Daoy (cell line): ENCODE data around the gene CAPZA1. TPM values are rescaled to one million over a fixed set of nuclear protein-coding genes. Genes with fewer than 3 reads are reported as not detected.
"Not testable (repeated sequence)": the region's sequence is repeated elsewhere in the genome, so short reads cannot be mapped to it uniquely, and the experiment has no call there.

Experiments used
- DNase-seq: peaks from one replicate; pipeline ENCODE4 v3.0.0-alpha.2; 2015; ENCODE audit warnings: low read depth
- total RNA-seq: library from RNA; depleted of rRNA; stranded (reverse); fragments of >200 nt; shearing (Covaris generic); gene quantifications from 2 replicates; pipeline ENCODE4 v1.2.3, GENCODE V29; 2014

Gene CAPZA1
- total RNA-seq, 1 experiment from 2014 or later: 342 TPM

DNA sequence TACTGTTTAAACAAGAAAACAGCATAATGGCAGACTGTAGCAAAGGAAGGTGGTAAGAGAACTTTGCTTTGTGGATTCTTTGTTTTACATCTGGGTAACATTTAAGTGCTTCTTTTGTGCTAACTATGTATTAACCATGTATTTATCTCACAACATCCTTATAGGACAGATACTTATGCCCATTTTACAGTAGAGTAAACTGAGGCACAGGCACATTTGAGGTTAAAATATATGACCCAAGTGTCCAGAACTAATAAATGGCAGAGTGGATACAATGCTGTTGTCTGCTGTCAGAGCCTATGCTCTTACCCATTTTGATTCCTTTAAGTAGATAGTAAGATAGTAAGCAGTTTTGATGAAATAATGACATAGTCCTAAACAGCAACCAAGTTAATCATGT, 7.3 kb downstream of the CAPZA1 start:
- no peak for DNase-seq

DNA sequence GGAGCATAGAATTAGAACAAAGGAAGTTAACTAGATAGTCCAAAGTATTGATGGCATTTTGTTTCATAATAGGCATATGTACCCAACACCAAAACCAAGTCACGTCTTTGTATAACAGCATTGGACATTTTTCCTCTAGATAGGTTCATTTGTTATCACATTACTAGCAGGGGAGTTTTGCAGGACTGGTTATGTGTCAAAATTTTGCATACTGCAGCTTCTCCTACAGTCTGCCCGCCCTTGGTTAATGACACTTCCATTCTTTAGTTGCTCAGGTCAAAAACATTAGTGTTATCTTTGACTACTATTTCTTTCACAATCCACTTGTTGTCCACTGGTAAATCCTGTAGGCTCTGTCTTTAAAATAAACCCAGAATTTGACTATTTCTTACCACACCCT, 8.9 kb downstream of the CAPZA1 start:
- no peak for DNase-seq

- DNase-seq: no peak
Observed at GRCh38 chr1:112629256-112629655, 9.6 kb downstream of the CAPZA1 start.

DNA sequence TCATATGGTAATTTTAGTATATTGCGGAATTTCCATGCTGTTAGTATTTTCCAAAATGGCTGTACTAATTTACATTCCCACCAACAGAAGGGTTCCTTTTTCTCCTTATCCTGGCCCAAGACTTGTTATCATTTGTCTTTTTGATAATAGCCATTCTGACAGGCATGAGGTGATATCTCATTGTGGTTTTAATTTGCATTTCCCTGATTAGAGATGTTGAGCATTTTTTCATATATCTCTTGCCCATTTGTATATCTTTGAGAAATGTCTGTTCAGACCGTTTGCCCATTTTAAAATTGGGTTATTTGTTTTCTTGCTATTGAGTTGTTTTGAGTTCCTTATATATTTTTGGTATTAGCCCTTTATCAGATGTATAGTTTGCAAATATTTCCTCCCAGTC, 14.0 kb downstream of the CAPZA1 start:
- no peak for DNase-seq

GRCh38 chr1:112634367-112634766, 14.7 kb downstream of the CAPZA1 start:
- DNase-seq: no peak

- no peak for DNase-seq
Observed at GRCh38 chr1:112636056-112636455, 16.4 kb downstream of the CAPZA1 start.

DNA sequence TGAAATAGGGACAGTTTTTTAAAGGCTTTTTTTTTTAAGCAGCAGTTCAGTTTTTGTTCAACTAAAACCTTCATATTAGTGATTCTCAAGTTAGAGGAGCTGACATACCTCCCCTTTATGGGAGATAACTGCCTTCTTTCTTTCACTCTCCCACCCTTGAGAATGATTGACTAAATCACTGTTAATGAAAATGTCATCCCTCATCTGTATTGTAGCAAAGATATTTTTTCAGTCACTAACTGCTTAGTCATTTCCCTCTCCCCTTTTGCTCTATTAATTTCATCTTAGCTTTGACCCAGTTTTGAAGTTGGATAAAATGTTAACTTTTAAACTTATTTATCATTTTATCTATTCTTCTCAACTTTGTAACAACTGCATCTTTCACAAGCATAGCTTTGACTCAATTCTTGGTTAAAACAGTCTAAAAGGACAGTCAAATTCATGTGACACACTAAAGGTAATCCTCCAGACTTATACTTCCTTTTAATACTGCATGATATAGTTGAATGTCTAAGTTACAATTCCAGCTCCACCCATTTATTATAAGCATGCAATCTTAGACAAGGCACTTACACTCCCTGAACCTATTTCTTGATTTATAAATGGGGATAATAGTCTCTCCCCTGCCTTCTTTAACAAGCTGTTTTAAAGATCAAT, 17.1 kb downstream of the CAPZA1 start:
- no peak for DNase-seq

DNA sequence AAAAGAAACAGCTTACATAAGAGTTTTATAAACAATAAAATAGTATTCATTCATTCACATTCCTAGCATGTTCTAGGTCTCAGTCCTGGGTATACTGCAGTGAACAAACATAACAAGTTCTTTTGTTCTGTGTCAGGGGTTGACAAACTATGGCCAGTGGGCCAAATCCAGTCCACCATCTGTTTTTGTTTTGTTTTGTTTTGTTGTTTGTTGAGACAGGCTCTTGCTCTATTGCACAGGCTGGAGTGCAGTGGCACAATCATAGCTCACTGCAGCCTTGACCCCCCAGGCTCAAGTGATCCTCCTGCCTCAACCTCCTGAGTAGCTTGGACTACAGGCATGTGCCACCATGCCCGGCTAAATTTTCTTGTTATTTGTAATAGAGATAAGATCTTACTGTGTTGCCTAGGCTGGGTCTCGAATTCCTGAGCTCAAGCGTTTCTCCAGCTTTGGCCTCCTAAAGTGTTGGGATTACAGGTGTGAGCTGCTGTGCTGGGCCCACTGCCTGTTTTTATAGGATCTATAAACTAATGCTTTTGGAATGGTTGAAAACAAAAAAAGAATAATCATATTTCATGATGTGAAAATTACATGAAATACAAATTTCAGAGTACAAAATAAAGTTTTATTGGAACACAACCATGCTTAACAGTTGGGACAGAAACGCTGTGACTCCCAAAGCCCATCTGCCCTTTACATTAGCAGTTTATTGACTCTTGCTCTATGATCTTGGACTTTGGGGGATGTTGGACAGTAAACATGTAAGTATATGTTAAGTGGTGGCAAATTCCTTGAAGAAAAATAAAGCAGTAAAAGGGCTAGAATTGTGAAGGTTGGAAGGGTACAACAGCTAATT, 17.9 kb downstream of the CAPZA1 start:
- DNase-seq: no peak

GRCh38 chr1:112638110-112638428, 18.4 kb downstream of the CAPZA1 start:
- no peak for DNase-seq

DNA sequence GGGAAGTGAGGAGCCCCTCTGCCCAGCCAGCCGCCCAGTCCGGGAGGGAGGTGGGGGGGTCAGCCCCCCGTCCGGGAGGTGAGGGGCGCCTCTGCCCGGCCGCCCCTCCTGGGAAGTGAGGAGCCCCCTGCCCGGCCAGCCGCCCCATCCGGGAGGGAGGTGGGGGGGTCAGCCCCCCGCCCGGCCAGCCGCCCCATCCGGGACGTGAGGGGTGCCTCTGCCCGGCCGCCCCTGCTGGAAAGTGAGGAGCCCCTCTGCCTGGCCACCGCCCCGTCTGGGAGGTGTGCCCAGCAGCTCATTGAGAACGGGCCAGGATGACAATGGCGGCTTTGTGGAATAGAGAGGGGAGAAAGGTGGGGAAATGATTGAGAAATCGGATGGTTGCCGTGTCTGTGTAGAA, 20.8 kb downstream of the CAPZA1 start:
- not testable (repeated sequence) for DNase-seq

- DNase-seq: no peak
Observed at GRCh38 chr1:112643080-112643479, 23.4 kb downstream of the CAPZA1 start.

DNA sequence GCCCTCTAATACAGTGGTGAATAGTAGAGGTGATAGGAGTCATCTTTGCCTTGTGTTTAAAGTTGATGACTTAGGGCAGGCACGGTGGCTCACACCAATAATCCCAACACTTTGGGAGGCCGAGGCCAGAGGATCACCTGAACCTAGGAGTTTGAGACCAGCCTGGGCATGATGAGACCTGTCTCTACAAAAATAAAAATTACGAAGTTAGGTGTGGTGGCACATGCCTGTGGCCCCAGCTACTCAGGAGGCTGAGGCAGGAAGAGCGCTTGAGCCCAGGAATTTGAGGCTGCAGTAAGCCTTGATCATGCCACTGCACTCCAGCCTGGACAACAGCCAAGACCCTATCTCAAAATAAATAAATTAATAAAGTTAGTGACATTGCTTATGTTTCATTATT, 26.6 kb downstream of the CAPZA1 start:
- DNase-seq: no peak

- no peak for DNase-seq
Observed at GRCh38 chr1:112651205-112651604, 31.6 kb downstream of the CAPZA1 start.

DNA sequence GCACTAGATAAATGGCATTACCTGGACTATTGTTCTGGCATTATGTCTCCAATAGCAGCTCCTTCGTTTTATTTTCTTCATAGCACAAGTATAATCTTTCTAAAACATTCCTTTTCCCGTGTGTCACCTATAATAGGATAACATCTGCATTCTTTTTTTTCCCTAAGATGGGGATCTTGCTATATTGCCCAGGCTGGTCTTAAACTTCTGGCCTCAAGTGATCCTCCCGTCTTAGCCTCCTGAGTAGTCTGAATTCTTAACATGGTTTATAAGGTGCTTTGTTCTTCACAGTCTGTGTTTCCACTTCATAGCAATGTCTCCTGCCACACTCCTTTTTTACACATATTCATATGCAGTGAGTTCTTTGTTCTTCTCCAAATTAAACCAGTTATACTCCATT, 46.2 kb downstream of the CAPZA1 start:
- no peak for DNase-seq

GRCh38 chr1:112666946-112667345, 47.3 kb downstream of the CAPZA1 start:
- no peak for DNase-seq

DNA sequence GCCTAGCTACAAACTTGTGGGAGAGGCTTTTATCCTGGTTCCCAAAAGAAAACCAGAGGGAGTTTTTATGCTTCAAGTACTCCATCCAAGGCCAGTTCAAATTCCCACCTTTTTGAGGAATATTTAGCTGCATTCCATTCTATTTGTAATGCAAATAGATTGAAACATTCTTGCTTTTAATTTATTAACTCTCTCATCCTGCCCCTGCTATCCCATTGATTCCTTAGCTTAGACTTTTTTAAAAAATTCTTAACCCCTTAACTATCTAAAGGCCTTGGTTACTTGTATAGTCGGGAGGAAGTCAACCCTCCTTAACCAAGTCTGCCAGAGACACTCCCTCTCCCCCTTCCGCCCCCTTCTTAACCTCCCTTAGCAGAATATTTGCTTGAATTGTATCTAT, 52.4 kb downstream of the CAPZA1 start:
- no peak for DNase-seq

GRCh38 chr1:112672842-112673241, 53.2 kb downstream of the CAPZA1 start:
- DNase-seq: no peak

DNA sequence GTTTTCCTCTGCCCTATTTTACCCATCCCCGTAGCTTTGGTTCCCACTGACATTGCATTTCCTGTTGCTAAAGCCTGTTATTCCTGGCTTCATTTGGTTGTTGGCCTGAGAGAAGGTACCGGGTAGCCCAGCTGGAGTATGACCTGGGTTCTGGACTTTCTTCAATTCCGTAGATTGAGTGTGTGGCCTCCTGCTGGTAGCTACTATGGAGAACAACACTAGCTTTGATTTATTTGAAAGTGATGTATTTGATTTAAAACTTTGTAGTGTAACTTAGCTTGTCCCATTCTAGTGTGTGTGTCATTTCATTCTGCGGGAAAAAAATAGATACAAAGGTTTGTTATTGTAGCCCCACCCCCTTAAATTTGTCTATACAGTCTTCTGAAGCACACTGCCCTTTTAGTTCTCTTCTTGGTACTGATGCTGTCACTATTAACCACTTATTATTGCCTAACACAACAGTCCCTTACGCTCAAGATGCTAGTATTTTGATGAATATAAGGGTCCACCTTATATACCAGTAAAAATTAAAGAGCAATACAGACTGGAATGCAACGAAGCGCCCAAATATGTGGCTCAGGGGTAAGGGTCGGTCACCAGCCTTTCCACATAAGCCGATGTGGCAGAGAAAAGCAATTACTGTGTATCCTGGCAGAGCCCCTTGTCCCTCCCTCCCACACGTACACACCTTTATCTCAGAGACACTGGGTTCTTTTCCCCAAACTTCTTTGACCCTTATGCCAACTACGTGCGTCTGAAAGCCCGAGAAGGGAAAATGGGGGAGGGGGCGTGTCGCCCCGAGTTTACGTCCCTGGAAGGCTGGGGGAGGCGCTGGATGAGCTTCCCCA, 54.2 kb downstream of the CAPZA1 start:
- DNase-seq: peak; percentile 48

- peak; percentile 89 for DNase-seq
Observed at GRCh38 chr1:112674440-112674985, 54.9 kb downstream of the CAPZA1 start, which contains the start of gene MOV10. TSS of gene MOV10 (plus strand) at chr1:112674659. CDS start at chr1:112674913, 254 bp downstream.

GRCh38 chr1:112674986-112675727, 55.5 kb downstream of the CAPZA1 start:
- peak; percentile 71 for DNase-seq

DNA sequence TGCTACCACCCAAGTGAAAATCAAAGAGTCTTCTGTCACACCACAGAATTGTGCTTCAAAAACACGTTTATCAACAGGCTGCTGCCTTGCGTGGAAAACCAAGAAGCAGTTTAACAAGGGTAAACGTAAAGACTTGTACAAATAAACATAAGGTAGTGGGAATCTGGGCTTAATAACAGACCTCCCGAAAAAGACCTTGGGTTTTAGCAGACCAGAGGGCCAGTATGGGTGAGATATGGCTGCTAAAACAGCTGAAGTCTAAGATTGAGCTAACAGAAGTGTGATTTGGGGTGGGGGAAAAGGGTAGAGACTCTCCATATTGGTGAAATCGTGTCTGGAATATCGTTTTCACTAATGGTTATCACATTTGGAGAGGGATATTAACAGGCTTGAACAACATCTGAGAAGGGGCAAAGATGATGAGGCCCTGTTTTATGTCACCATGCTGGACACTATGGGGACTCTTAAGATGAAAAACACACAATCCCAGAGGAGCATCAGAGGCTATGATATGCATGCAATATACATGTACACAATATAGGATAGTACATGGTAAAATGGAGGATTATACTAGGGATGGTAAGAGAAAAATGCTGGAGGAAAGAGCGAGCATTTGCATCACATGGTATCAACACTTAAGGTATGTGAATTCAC, 56.2 kb downstream of the CAPZA1 start:
- no peak for DNase-seq
